HepG2 (cell line): ENCODE data around the gene NUBP1. TPM values are rescaled to one million over a fixed set of nuclear protein-coding genes. Genes with fewer than 3 reads are reported as not detected.
A peak's percentile ranks its signal among the peaks of the same experiment; 100 is the strongest.

Experiments
- AGO2 ChIP-seq: fragments of 200-400 bp; formaldehyde crosslinking; optimal IDR thresholded peaks from 2 replicates; pipeline ENCODE3; 2017; ENCODE audit warnings: mild to moderate bottlenecking, low read depth, low read length, moderate library complexity
- ATM ChIP-seq: fragments of 450-650 bp; IDR thresholded peaks from 2 replicates; pipeline ENCODE4 v1.7.1; 2017; ENCODE audit warnings: mild to moderate bottlenecking, borderline replicate concordance
- FOXM1 ChIP-seq: sonication (generic); formaldehyde crosslinking; IDR thresholded peaks from 2 replicates; pipeline ENCODE4 v1.5.0; 2020; ENCODE audit warnings: missing genetic modification reagents
- MBD4 ChIP-seq: IDR thresholded peaks from 2 replicates; pipeline ENCODE4 v1.6.1; 2012; ENCODE audit warnings: low read length, inconsistent platforms, borderline replicate concordance
- RARG ChIP-seq: sonication (generic); formaldehyde crosslinking; IDR thresholded peaks from 2 replicates; pipeline ENCODE4 v1.4.0; 2020; ENCODE audit warnings: low read depth, mild to moderate bottlenecking, missing genetic modification reagents
- U2AF2 ChIP-seq: fragments of 200-400 bp; formaldehyde crosslinking; IDR thresholded peaks from 2 replicates; pipeline ENCODE4 v1.6.1; 2017; ENCODE audit warnings: low read depth, mild to moderate bottlenecking, low read length
- ZNF562 ChIP-seq: sonication (generic); formaldehyde crosslinking; IDR thresholded peaks from 2 replicates; pipeline ENCODE4 v1.8.0; 2022; ENCODE audit warnings: missing genetic modification reagents, borderline replicate concordance
- ZNF75D ChIP-seq: sonication (generic); formaldehyde crosslinking; IDR thresholded peaks from 2 replicates; pipeline ENCODE4 v1.8.1; 2023; ENCODE audit warnings: missing genetic modification reagents, mild to moderate bottlenecking, borderline replicate concordance
- ZNF775 ChIP-seq: sonication (generic); formaldehyde crosslinking; IDR thresholded peaks from 2 replicates; pipeline ENCODE4 v1.4.0; 2020; ENCODE audit warnings: missing genetic modification reagents, mild to moderate bottlenecking, moderate library complexity, borderline replicate concordance
- polyA plus RNA-seq, 8 experiments: library from polyadenylated mRNA; depleted of rRNA in 3 of 8; stranded (reverse) in 7 of 8; unstranded in 1 of 8; fragments of >200 nt; fragmentation: Illumina TruSeq in 4 of 8; extraction: Trizol in 4 of 8; gene quantifications; 2 replicates each; pipeline versions ENCODE4 v1.2.1 to v1.2.3, GENCODE V29; 2011 to 2016; ENCODE audit warnings: low read depth in 4 of 8, missing spikeins in 1 of 8, mixed read lengths in 1 of 8; ENCODE audit not compliant: insufficient read depth in 1 of 8
- total RNA-seq, 5 experiments: library from RNA; depleted of rRNA; stranded (reverse); fragments of >200 nt; fragmentation: Illumina TruSeq; extraction: Trizol; gene quantifications; 2 replicates each; pipeline ENCODE4 v1.2.3, GENCODE V29; 2016; ENCODE audit warnings: low read depth in 1 of 5
- TF ChIP-seq, protein P1 (sequence below): sonication (generic); formaldehyde crosslinking; IDR thresholded peaks from 2 replicates; pipeline ENCODE4 v1.9.0; 2021; ENCODE audit warnings: mild to moderate bottlenecking, missing genetic modification reagents
- TF ChIP-seq, protein P2 (sequence below): sonication (generic); formaldehyde crosslinking; IDR thresholded peaks from 2 replicates; pipeline ENCODE4 v1.4.0; 2020; ENCODE audit warnings: mild to moderate bottlenecking, missing genetic modification reagents, borderline replicate concordance
- TF ChIP-seq, protein P3 (sequence below): sonication (generic); formaldehyde crosslinking; IDR thresholded peaks from 2 replicates; pipeline ENCODE4 v1.4.0; 2020; ENCODE audit warnings: mild to moderate bottlenecking, missing genetic modification reagents, borderline replicate concordance
- TF ChIP-seq, protein P4 (sequence below): sonication (generic); formaldehyde crosslinking; IDR thresholded peaks from 2 replicates; pipeline ENCODE4 v1.4.0; 2020; ENCODE audit warnings: missing genetic modification reagents

Gene NUBP1
- total and polyA plus RNA-seq, 2 of the 13 experiments (the other 11 are each of a cell fraction or from before 2014, with no cell fraction given) = 53.5 to 70.4 TPM

DNA sequence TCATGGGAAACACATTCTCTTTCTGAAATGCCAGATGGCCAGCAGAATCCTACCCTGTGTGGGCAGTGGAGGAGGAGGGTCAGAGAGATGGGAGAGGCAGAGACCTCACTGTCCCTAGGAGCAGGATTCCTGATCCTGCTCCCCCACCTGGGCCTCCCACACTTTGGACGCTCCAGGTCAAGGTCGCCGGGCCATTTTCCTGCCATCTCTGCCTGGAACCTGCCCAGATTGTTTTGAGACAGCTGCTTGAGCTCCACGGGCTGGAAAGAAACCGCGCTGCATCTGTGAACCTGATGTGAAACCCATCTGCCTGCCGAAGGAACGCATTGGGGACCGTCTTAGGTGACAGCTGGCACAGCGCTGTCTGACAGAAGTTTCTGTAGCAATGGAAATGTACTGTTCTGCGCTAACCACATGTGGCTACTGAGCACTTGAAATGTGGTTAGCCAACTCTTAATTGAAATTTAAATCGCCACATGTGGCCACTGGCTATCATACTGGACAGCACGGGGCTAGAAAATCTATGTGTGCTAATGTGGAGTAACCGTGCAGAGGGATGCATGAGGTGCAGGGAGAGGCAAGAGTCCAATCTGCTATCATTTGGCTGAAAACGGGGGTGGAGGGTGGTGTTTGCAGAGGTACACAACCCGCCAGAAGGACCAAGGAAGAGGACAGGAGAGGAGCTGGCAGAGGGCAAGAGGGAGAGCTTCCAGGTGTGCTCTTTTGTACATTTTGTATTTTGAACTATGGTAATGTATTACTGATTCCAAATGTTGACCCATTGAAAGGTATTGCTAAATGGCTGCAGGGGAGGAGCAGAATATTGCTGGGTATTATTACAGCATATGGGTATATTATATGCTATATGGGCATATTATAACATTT lies 15.4 kb upstream of the NUBP1 start (continued):
- TF ChIP-seq, protein P1, sequence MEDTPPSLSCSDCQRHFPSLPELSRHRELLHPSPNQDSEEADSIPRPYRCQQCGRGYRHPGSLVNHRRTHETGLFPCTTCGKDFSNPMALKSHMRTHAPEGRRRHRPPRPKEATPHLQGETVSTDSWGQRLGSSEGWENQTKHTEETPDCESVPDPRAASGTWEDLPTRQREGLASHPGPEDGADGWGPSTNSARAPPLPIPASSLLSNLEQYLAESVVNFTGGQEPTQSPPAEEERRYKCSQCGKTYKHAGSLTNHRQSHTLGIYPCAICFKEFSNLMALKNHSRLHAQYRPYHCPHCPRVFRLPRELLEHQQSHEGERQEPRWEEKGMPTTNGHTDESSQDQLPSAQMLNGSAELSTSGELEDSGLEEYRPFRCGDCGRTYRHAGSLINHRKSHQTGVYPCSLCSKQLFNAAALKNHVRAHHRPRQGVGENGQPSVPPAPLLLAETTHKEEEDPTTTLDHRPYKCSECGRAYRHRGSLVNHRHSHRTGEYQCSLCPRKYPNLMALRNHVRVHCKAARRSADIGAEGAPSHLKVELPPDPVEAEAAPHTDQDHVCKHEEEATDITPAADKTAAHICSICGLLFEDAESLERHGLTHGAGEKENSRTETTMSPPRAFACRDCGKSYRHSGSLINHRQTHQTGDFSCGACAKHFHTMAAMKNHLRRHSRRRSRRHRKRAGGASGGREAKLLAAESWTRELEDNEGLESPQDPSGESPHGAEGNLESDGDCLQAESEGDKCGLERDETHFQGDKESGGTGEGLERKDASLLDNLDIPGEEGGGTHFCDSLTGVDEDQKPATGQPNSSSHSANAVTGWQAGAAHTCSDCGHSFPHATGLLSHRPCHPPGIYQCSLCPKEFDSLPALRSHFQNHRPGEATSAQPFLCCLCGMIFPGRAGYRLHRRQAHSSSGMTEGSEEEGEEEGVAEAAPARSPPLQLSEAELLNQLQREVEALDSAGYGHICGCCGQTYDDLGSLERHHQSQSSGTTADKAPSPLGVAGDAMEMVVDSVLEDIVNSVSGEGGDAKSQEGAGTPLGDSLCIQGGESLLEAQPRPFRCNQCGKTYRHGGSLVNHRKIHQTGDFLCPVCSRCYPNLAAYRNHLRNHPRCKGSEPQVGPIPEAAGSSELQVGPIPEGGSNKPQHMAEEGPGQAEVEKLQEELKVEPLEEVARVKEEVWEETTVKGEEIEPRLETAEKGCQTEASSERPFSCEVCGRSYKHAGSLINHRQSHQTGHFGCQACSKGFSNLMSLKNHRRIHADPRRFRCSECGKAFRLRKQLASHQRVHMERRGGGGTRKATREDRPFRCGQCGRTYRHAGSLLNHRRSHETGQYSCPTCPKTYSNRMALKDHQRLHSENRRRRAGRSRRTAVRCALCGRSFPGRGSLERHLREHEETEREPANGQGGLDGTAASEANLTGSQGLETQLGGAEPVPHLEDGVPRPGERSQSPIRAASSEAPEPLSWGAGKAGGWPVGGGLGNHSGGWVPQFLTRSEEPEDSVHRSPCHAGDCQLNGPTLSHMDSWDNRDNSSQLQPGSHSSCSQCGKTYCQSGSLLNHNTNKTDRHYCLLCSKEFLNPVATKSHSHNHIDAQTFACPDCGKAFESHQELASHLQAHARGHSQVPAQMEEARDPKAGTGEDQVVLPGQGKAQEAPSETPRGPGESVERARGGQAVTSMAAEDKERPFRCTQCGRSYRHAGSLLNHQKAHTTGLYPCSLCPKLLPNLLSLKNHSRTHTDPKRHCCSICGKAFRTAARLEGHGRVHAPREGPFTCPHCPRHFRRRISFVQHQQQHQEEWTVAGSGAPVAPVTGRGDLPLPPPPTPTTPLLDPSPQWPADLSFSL = no peak; the same call in 1 of the 2 replicates
- TF ChIP-seq ATM (no peak), RARG (CRISPR knock-in tag) (no peak), MBD4 (no peak), ZNF562 (CRISPR knock-in tag) (no peak), ZNF75D (CRISPR knock-in tag) (no peak), AGO2 (no peak), U2AF2 (no peak), FOXM1 (CRISPR knock-in tag) (no peak), ZNF775 (CRISPR knock-in tag) (no peak)
- TF ChIP-seq, protein P2, sequence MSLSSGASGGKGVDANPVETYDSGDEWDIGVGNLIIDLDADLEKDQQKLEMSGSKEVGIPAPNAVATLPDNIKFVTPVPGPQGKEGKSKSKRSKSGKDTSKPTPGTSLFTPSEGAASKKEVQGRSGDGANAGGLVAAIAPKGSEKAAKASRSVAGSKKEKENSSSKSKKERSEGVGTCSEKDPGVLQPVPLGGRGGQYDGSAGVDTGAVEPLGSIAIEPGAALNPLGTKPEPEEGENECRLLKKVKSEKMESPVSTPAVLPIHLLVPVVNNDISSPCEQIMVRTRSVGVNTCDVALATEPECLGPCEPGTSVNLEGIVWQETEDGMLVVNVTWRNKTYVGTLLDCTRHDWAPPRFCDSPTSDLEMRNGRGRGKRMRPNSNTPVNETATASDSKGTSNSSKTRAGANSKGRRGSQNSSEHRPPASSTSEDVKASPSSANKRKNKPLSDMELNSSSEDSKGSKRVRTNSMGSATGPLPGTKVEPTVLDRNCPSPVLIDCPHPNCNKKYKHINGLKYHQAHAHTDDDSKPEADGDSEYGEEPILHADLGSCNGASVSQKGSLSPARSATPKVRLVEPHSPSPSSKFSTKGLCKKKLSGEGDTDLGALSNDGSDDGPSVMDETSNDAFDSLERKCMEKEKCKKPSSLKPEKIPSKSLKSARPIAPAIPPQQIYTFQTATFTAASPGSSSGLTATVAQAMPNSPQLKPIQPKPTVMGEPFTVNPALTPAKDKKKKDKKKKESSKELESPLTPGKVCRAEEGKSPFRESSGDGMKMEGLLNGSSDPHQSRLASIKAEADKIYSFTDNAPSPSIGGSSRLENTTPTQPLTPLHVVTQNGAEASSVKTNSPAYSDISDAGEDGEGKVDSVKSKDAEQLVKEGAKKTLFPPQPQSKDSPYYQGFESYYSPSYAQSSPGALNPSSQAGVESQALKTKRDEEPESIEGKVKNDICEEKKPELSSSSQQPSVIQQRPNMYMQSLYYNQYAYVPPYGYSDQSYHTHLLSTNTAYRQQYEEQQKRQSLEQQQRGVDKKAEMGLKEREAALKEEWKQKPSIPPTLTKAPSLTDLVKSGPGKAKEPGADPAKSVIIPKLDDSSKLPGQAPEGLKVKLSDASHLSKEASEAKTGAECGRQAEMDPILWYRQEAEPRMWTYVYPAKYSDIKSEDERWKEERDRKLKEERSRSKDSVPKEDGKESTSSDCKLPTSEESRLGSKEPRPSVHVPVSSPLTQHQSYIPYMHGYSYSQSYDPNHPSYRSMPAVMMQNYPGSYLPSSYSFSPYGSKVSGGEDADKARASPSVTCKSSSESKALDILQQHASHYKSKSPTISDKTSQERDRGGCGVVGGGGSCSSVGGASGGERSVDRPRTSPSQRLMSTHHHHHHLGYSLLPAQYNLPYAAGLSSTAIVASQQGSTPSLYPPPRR (CRISPR knock-in tag) = peak; percentile 78
- TF ChIP-seq, protein P3, sequence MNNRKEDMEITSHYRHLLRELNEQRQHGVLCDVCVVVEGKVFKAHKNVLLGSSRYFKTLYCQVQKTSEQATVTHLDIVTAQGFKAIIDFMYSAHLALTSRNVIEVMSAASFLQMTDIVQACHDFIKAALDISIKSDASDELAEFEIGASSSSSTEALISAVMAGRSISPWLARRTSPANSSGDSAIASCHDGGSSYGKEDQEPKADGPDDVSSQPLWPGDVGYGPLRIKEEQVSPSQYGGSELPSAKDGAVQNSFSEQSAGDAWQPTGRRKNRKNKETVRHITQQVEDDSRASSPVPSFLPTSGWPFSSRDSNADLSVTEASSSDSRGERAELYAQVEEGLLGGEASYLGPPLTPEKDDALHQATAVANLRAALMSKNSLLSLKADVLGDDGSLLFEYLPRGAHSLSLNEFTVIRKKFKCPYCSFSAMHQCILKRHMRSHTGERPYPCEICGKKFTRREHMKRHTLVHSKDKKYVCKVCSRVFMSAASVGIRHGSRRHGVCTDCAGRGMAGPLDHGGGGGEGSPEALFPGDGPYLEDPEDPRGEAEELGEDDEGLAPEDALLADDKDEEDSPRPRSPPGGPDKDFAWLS = no peak
- TF ChIP-seq, protein P4, sequence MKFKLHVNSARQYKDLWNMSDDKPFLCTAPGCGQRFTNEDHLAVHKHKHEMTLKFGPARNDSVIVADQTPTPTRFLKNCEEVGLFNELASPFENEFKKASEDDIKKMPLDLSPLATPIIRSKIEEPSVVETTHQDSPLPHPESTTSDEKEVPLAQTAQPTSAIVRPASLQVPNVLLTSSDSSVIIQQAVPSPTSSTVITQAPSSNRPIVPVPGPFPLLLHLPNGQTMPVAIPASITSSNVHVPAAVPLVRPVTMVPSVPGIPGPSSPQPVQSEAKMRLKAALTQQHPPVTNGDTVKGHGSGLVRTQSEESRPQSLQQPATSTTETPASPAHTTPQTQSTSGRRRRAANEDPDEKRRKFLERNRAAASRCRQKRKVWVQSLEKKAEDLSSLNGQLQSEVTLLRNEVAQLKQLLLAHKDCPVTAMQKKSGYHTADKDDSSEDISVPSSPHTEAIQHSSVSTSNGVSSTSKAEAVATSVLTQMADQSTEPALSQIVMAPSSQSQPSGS = no peak
